Endothelial cell (in vitro differentiated cells): ENCODE measurements around the gene SH3GL2. TPM values are rescaled to one million over a fixed set of nuclear protein-coding genes. Genes with fewer than 3 reads are reported as not detected.

Experiments used
- DNase-seq: peaks from one replicate; pipeline ENCODE4 v3.0.0; 2021; ENCODE audit warnings: low spot score
- H3K27ac Mint-ChIP-seq: one replicate; pipeline ENCODE4 v1.8.0; 2021; ENCODE audit warnings: mixed read lengths, inconsistent platforms; ENCODE audit not compliant: unreplicated experiment
- H3K27me3 Mint-ChIP-seq: one replicate; pipeline ENCODE4 v1.8.0; 2021; ENCODE audit warnings: mild to moderate bottlenecking, moderate library complexity, mixed read lengths, inconsistent platforms; ENCODE audit not compliant: unreplicated experiment
- H3K36me3 Mint-ChIP-seq: one replicate; pipeline ENCODE4 v1.8.0; 2021; ENCODE audit warnings: mild to moderate bottlenecking, low read depth, mixed read lengths, inconsistent platforms; ENCODE audit not compliant: unreplicated experiment
- H3K4me1 Mint-ChIP-seq: one replicate; pipeline ENCODE4 v1.8.0; 2021; ENCODE audit warnings: mild to moderate bottlenecking, mixed read lengths, inconsistent platforms; ENCODE audit not compliant: unreplicated experiment
- H3K4me3 Mint-ChIP-seq: one replicate; pipeline ENCODE4 v1.8.0; 2021; ENCODE audit warnings: mild to moderate bottlenecking, mixed read lengths, inconsistent platforms; ENCODE audit not compliant: unreplicated experiment
- H3K9me3 Mint-ChIP-seq: one replicate; pipeline ENCODE4 v1.8.0; 2021; ENCODE audit warnings: mixed read lengths, inconsistent platforms; ENCODE audit not compliant: unreplicated experiment
- total RNA-seq: library from RNA; stranded (reverse); fragmentation: NEBNext Ultra II Directional; extraction: Animal tissue kit (Norgen Biotek cat#: 25700); gene quantifications from one replicate; pipeline ENCODE4 v1.2.1, GENCODE V29; 2021; ENCODE audit not compliant: unreplicated experiment
- TF ChIP-seq, protein P1 (sequence below): fragments of 200-600 bp; sonication (generic); IDR thresholded peaks from one replicate; pipeline ENCODE4 v1.5.0; 2021; ENCODE audit warnings: antibody characterized with exemption; ENCODE audit not compliant: unreplicated experiment

The SH3GL2 gene
- total RNA-seq, 1 donor from 2014 or later = 1.6 TPM

GRCh38 chr9:17637229-17637628, 58.4 kb downstream of the SH3GL2 start:
- Mint-ChIP-seq H3K4me1 (peaks cover 10% of the 10 kb centered on the region), H3K27ac (no peak overlapping the region), H3K4me3 (no peak overlapping the region), H3K27me3 (peaks cover 2% of the 10 kb centered on the region), H3K36me3 (no peaks in the 10 kb centered on the region), H3K9me3 (no peaks in the 10 kb centered on the region)
- TF ChIP-seq, protein P1, sequence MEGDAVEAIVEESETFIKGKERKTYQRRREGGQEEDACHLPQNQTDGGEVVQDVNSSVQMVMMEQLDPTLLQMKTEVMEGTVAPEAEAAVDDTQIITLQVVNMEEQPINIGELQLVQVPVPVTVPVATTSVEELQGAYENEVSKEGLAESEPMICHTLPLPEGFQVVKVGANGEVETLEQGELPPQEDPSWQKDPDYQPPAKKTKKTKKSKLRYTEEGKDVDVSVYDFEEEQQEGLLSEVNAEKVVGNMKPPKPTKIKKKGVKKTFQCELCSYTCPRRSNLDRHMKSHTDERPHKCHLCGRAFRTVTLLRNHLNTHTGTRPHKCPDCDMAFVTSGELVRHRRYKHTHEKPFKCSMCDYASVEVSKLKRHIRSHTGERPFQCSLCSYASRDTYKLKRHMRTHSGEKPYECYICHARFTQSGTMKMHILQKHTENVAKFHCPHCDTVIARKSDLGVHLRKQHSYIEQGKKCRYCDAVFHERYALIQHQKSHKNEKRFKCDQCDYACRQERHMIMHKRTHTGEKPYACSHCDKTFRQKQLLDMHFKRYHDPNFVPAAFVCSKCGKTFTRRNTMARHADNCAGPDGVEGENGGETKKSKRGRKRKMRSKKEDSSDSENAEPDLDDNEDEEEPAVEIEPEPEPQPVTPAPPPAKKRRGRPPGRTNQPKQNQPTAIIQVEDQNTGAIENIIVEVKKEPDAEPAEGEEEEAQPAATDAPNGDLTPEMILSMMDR = no peak
- no peak for DNase-seq

DNA sequence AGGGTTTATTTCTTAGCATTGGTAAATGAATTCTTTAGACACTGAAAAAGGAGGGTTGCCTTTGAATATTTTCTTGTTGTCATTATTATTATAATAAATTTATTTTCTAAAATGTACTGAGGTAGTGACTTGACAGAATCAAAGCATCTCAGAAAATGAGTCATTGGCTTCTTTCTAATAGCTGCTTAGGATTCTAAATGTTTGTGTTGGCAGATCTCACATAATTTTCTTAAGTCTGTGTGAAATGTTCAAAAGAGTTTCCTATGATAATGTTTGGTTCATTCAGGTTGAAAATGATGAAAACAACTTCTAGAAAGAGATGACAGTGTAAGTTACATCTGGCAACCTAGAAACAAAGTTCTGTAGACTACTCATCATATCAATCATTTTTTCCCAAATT, 69.7 kb downstream of the SH3GL2 start:
- no peaks in the 10 kb centered on the region for H3K4me1 Mint-ChIP-seq
- H3K27me3 Mint-ChIP-seq = no peaks in the 10 kb centered on the region
- no peaks in the 10 kb centered on the region for H3K9me3 Mint-ChIP-seq
- no peaks in the 10 kb centered on the region for H3K36me3 Mint-ChIP-seq
- TF ChIP-seq, protein P1 = no peak
- no peak overlapping the region for H3K27ac Mint-ChIP-seq
- H3K4me3 Mint-ChIP-seq = no peak overlapping the region
- no peak for DNase-seq

- Mint-ChIP-seq H3K9me3 (no peaks in the 10 kb centered on the region), H3K27ac (no peak overlapping the region), H3K4me3 (no peak overlapping the region), H3K4me1 (peaks cover 3% of the 10 kb centered on the region), H3K27me3 (no peaks in the 10 kb centered on the region), H3K36me3 (no peaks in the 10 kb centered on the region)
- no peak for DNase-seq
- TF ChIP-seq, protein P1 = no peak
These were observed 72.9 kb downstream of the SH3GL2 start for GRCh38 chr9:17651725-17652124.

- Mint-ChIP-seq H3K27ac (no peak overlapping the region), H3K36me3 (no peaks in the 10 kb centered on the region), H3K4me3 (no peak overlapping the region), H3K9me3 (no peaks in the 10 kb centered on the region), H3K4me1 (peaks cover 3% of the 10 kb centered on the region), H3K27me3 (no peaks in the 10 kb centered on the region)
- TF ChIP-seq, protein P1 = no peak
- DNase-seq = no peak
These were observed 75.1 kb downstream of the SH3GL2 start for GRCh38 chr9:17653947-17654465.

- no peaks in the 10 kb centered on the region for H3K9me3 Mint-ChIP-seq
- no peak overlapping the region for H3K27ac Mint-ChIP-seq
- TF ChIP-seq, protein P1 = no peak
- H3K27me3 Mint-ChIP-seq = no peaks in the 10 kb centered on the region
- no peak overlapping the region for H3K4me3 Mint-ChIP-seq
- no peaks in the 10 kb centered on the region for H3K36me3 Mint-ChIP-seq
- DNase-seq = no peak
- H3K4me1 Mint-ChIP-seq = peaks cover 3% of the 10 kb centered on the region
These were observed 78.0 kb downstream of the SH3GL2 start for GRCh38 chr9:17656889-17657288.
